Activated CD4-positive, alpha-beta T cell treated with anti-CD3 and anti-CD28 coated beads, Interleukin-2, amount 50 U/mL, for 24 hours (primary cell): Measurements from ENCODE around the gene ZNF616.
"Not testable (repeated sequence)": the region's sequence is repeated elsewhere in the genome, so short reads cannot be mapped to it uniquely, and the experiment has no call there.

ENCODE experiments used
- DNase-seq, 2 donors: peaks; one replicate each; pipeline ENCODE4 v3.0.0-alpha.2; 2020; ENCODE audit warnings: low read depth in 1 of 2, low spot score in 1 of 2

Gene ZNF616

DNA sequence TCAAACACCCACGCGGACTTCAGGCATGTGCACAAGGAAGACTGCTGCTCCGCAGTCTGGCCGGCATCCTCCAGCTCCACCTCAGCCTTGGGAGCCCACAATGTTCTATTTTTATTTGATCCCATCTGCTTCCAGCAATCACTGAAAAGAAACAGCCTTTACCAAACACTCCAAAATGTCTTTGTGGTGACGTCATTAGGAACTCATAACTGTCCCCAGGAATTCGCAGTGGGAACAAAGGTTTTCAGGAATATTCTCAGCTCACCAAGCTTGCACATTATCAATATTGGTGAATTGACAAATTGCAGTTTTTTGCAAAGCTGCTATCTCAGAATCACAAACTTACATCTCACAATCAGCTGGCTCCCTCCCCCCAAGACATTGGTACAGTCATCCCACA is 29.0 kb downstream of the ZNF616 start:
- no peak for DNase-seq

- DNase-seq = no peak
Measured at GRCh38 chr19:52102782-52103181, 37.0 kb downstream of the ZNF616 start.

DNA sequence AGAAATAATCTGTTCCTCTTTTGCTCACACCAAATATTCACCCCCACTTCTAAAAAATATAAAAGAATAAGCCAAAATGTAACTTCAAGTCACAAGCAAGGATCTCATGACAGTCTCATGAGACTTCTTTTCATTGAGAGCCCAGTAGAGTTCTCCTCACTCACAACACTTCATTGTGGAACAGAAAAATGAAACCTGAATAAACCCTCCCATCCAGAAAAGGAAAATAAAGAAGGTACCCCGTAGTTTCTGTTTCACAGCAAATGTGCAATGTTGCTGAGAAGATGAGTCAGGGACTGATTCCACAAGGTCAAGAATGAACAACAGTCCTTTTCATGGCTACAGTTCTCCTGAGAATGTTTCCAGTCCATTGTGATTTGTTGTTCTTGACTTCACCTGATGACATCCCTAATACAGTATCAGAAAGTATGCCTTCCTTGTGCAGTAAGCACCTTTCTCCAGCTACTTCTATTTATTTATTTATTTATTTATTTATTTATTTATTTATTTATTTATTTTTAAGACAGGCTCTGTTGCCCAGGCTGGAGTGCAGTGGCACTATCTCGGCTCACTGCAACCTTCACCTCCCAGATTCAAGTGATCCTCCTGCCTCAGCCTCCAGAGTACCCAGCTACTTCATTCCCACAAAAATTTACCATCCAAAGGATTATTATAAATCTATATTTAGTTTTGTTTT is 37.7 kb downstream of the ZNF616 start:
- DNase-seq = no peak

- DNase-seq = no peak
Measured at GRCh38 chr19:52099497-52100138, 40.1 kb downstream of the ZNF616 start.

DNA sequence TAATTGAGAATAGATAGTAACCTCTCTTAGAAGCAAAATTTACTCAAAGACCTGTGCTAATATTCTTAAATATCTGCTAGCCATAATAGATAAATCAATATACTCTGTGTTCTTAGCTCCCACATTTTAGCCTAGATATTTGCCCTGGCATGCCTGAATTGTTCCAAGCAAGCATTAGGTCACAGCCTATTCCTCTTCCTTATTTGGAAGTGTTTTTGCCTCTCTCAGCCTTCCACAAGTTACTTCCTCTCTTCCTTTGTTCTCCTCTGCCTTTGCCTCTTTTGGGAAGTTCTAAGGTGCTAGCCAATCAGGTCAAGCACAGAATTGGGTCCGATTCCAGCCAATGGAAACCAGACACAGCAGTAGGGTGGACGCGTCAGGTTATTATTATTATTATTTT is 43.3 kb downstream of the ZNF616 start:
- not testable (repeated sequence) for DNase-seq

GRCh38 chr19:52095172-52096014 is 44.3 kb downstream of the ZNF616 start, which contains the start of gene ZNF841:
ZNF841 (minus strand) TSS chr19:52095765; CDS start chr19:52084801, 10,964 bp downstream.
- DNase-seq = peak; percentile 72 to 79

GRCh38 chr19:52094526-52095130 is 45.1 kb downstream of the ZNF616 start:
- DNase-seq = no peak

GRCh38 chr19:52086481-52086880 is 53.3 kb downstream of the ZNF616 start:
- no peak for DNase-seq

DNA sequence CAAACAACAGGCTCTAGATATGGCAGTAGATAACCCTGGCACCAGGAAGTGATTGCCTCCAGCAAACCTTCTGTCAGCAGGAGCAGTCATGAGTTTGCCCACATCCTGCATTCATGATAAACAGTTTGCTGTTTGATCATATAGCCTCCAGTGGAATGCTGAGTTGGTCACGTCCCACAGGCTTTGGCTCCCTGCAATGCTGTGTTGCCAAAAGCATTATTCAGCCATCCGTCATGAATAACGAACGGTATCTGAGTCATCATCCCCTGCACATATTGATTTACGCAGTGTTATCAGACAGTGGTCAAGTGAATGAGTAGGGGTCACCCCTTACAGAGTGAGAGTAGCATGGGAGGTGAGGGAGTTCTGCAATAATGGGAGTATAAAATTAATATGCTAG is 69.2 kb downstream of the ZNF616 start:
- DNase-seq = no peak

- no peak for DNase-seq
Measured at GRCh38 chr19:52069653-52070052, 70.1 kb downstream of the ZNF616 start.

- DNase-seq = no peak
Measured at GRCh38 chr19:52066258-52066863, 73.4 kb downstream of the ZNF616 start.

- DNase-seq = no peak
Measured at GRCh38 chr19:52065399-52065798, 74.3 kb downstream of the ZNF616 start.
